Lower leg skin (tissue), 4 donors: ENCODE results near the gene ALPL. TPM values are rescaled to one million over a fixed set of nuclear protein-coding genes. Genes with fewer than 3 reads are reported as not detected.

Experiments used
- DNase-seq, 2 donors: peaks; one replicate each; pipeline ENCODE4 v3.0.0-alpha.2; 2019; ENCODE audit warnings: low spot score in 2 of 2
- H3K4me3 ChIP-seq: fragments of 200-600 bp; sonication (generic); 2 replicates; pipeline ENCODE4 v1.5.1; 2017; ENCODE audit warnings: mild to moderate bottlenecking, low read depth; ENCODE audit not compliant: poor library complexity, severe bottlenecking
- CTCF ChIP-seq, 3 donors: fragments of 450-650 bp; IDR thresholded peaks; one replicate each; pipeline ENCODE4 v1.5.1; 2016; ENCODE audit warnings: antibody characterized with exemption in 3 of 3, mild to moderate bottlenecking in 3 of 3, moderate library complexity in 2 of 3
- POLR2A ChIP-seq, 2 donors: fragments of 450-650 bp; IDR thresholded peaks; one replicate each; pipeline ENCODE4 v1.6.1; 2016 to 2017; ENCODE audit warnings: antibody characterized with exemption in 2 of 2, mild to moderate bottlenecking in 1 of 2, moderate library complexity in 1 of 2
- WGBS, 2 donors: methylation state at CpG; one replicate each; pipeline ENCODE4 v1.1.5; 2018; 5-methylcytosine and 5-hydroxymethylcytosine counted together
- intact Hi-C: fragments of 100-400 bp; cut with DNase I; formaldehyde crosslinking; loops from one replicate; pipeline ENCODE4 v1.15.0; 2023; ENCODE audit warnings: low total_unique reads
- total RNA-seq, 4 donors: library from RNA; depleted of rRNA; stranded (reverse); fragments of >200 nt; gene quantifications; one replicate each; pipeline ENCODE4 v1.1.0, GENCODE V29; 2016

The ALPL gene
- total RNA-seq, 4 donors from 2014 or later = 1.3 to 7.7 (median 2.2) TPM

GRCh38 chr1:21510885-21511578 lies 1.8 kb downstream of the ALPL start:
- 63 to 69% methylated on average over 9 of the region's 9 CpGs for WGBS, 2 donors
- TF ChIP-seq POLR2A (IDR thresholded peaks at IDR 0.05) = no peak
- no peak for TF ChIP-seq CTCF (IDR thresholded peaks at IDR 0.05)
- intact Hi-C loops = loop anchor here (10.0 kb wide), 1 partner anchor 144 kb away; no protein-coding TSS in a partner anchor
- no peak for DNase-seq
- no peak overlapping the region for H3K4me3 ChIP-seq

GRCh38 chr1:21511579-21512522 lies 2.6 kb downstream of the ALPL start:
- TF ChIP-seq CTCF (IDR thresholded peaks at IDR 0.05) (no peak), POLR2A (IDR thresholded peaks at IDR 0.05) (no peak)
- no peak overlapping the region for H3K4me3 ChIP-seq
- WGBS, 2 donors = 52 to 54% methylated on average over 11 of the region's 11 CpGs
- intact Hi-C loops = loop anchor here (10.0 kb wide), 1 partner anchor 143 kb away; no protein-coding TSS in a partner anchor
- peak; percentile 69 to 92 for DNase-seq

GRCh38 chr1:21514245-21514644 lies 5.0 kb downstream of the ALPL start:
- no peak overlapping the region for H3K4me3 ChIP-seq
- no peak for DNase-seq
- TF ChIP-seq POLR2A (IDR thresholded peaks at IDR 0.05) (no peak), CTCF (IDR thresholded peaks at IDR 0.05) (no peak)
- intact Hi-C loops = loop anchor here (10.0 kb wide), 1 partner anchor 141 kb away; no protein-coding TSS in a partner anchor
- 75 to 94% methylated on average over 3 to 5 of the region's 5 CpGs for WGBS, 2 donors

GRCh38 chr1:21517161-21517589 lies 8.0 kb downstream of the ALPL start:
- TF ChIP-seq CTCF (IDR thresholded peaks at IDR 0.05) (no peak), POLR2A (IDR thresholded peaks at IDR 0.05) (no peak)
- H3K4me3 ChIP-seq = no peak overlapping the region
- WGBS, 2 donors = 72 to 73% methylated on average over 3 of the region's 3 CpGs
- no peak for DNase-seq
- intact Hi-C loops = loop anchor here (10.0 kb wide), 1 partner anchor 138 kb away; no protein-coding TSS in a partner anchor

- intact Hi-C loops = loop anchor here (10.0 kb wide), 1 partner anchor 137 kb away; no protein-coding TSS in a partner anchor
- H3K4me3 ChIP-seq = no peak overlapping the region
- WGBS, 2 donors = 77 to 82% methylated on average over 13 of the region's 13 CpGs
- no peak for DNase-seq
- TF ChIP-seq POLR2A (IDR thresholded peaks at IDR 0.05) (no peak), CTCF (IDR thresholded peaks at IDR 0.05) (no peak)
Observed at GRCh38 chr1:21517660-21518480, 8.6 kb downstream of the ALPL start.
